Measurements from ENCODE around the gene ZNF431. TPM values are rescaled to one million over a fixed set of nuclear protein-coding genes. Genes with fewer than 3 reads are reported as not detected.

ZNF431 gene
- total and polyA plus RNA-seq, 7 donors = 3.8 to 17.4 (median 8.2) TPM

DNA sequence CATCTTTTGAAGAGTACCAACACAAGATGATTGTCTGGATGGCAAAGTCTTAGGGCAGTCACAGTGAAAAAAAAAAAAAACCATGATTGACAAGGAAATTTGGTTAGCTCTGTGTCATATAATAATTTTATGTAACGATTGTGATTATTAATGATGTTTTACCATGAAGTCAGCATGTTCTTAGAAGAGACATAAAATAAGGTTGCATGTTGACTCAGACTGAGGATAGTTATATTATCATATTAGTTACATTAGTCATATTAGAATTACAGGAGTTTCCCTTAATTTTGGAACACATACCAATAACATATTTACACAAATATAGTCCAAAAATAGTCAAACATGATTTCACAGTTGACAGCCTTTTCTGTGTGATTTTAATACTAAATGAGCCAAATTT is 5.7 kb downstream of the ZNF431 start:
- H3K4me3 ChIP-seq = no peak overlapping the region
- ATAC-seq = no peak
- peaks cover 8% of the 10 kb centered on the region for H3K4me1 ChIP-seq
- peaks cover 4 to 70% of the 10 kb centered on the region in 2 donors for H3K36me3 ChIP-seq (ENCODE audit: insufficient read depth in 1 of 2, low read depth in 1 of 2)
- H3K9me3 ChIP-seq = no peaks in the 10 kb centered on the region
- no peaks in the 10 kb centered on the region for H3K27me3 ChIP-seq (ENCODE audit: insufficient read depth in 3 of 3, low read length in 2 of 3)
- no peak overlapping the region for H3K27ac ChIP-seq
- intact Hi-C loops (cut with DNase I) = loop anchor here in 1 of 2 donors (10.0 kb wide), 1 partner anchor 247 kb away; the partner anchor contains the start of gene ZNF493
- WGBS, 3 donors = 93 to 97% (median 95%) methylated on average over 1 of the region's 1 CpG
- no peak for DNase-seq
- TF ChIP-seq, protein P1, sequence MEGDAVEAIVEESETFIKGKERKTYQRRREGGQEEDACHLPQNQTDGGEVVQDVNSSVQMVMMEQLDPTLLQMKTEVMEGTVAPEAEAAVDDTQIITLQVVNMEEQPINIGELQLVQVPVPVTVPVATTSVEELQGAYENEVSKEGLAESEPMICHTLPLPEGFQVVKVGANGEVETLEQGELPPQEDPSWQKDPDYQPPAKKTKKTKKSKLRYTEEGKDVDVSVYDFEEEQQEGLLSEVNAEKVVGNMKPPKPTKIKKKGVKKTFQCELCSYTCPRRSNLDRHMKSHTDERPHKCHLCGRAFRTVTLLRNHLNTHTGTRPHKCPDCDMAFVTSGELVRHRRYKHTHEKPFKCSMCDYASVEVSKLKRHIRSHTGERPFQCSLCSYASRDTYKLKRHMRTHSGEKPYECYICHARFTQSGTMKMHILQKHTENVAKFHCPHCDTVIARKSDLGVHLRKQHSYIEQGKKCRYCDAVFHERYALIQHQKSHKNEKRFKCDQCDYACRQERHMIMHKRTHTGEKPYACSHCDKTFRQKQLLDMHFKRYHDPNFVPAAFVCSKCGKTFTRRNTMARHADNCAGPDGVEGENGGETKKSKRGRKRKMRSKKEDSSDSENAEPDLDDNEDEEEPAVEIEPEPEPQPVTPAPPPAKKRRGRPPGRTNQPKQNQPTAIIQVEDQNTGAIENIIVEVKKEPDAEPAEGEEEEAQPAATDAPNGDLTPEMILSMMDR (IDR thresholded peaks at IDR 0.05) = no peak

DNA sequence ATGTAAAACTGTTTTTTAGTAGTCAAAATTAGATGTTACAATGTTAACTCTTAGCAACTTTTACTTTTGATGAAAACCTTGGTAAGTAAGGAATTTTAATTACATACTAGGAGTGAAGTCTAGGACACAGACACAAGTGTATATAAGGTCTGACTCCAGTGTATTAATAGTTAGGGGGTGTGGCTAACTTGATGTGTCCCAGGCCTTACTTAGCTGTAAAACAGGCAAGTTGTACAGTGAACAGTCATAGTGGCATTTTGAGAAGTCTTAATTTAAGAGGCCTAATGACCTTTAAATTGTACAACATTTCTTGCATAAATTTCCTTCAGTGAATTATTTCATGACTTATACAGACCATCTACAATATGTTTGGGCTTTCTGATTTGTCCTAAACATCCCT is 6.8 kb downstream of the ZNF431 start:
- no peaks in the 10 kb centered on the region for H3K27me3 ChIP-seq (ENCODE audit: insufficient read depth in 3 of 3, low read length in 2 of 3)
- H3K36me3 ChIP-seq (ENCODE audit: insufficient read depth in 1 of 2, low read depth in 1 of 2) = peaks cover 4 to 77% of the 10 kb centered on the region in 2 donors
- TF ChIP-seq, protein P1 (IDR thresholded peaks at IDR 0.05) = no peak
- DNase-seq (no peak), ATAC-seq (peak in 2 of 4 donors; percentile 66 to 75)
- H3K4me1 ChIP-seq = no peaks in the 10 kb centered on the region
- no peak overlapping the region for H3K27ac ChIP-seq
- intact Hi-C loops (cut with DNase I) = loop anchor here in 1 of 2 donors (10.0 kb wide), 1 partner anchor 246 kb away; the partner anchor contains the start of gene ZNF493
- H3K4me3 ChIP-seq = no peak overlapping the region
- H3K9me3 ChIP-seq = no peaks in the 10 kb centered on the region

DNA sequence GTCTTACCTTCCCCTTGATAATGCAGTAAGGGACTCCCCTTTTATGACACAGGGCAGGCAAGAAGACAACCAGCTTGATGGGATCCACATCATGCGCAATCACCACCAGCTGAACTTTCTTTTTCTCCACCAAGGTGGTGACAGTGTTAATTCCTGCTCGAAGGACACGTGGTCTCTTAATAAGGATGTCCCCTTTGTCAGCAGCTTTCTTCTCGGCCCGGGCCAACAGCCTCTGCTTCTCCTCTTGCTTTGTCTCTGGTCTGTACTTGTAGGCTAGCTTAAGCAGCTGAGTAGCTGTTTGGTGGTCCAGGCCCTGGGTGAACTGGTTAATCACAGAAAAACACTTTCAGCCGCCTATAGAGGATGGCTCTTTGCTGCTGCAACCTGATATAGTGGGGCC is 8.0 kb downstream of the ZNF431 start:
- Histone ChIP-seq H3K27ac (no peak overlapping the region), H3K4me1 (no peaks in the 10 kb centered on the region), H3K4me3 (no peak overlapping the region), H3K9me3 (no peaks in the 10 kb centered on the region), H3K36me3 (ENCODE audit: insufficient read depth in 1 of 2, low read depth in 1 of 2) (peaks cover 4 to 66% of the 10 kb centered on the region in 2 donors), H3K27me3 (ENCODE audit: insufficient read depth in 3 of 3, low read length in 2 of 3) (no peaks in the 10 kb centered on the region)
- intact Hi-C loops (cut with DNase I) = loop anchor here in 1 of 2 donors (10.0 kb wide), 1 partner anchor 245 kb away; the partner anchor contains the start of gene ZNF493
- DNase-seq (no peak), ATAC-seq (no peak)
- WGBS, 3 donors = 96 to 99% (median 98%) methylated on average over 6 of the region's 6 CpGs
- TF ChIP-seq, protein P1 (IDR thresholded peaks at IDR 0.05) = no peak

DNA sequence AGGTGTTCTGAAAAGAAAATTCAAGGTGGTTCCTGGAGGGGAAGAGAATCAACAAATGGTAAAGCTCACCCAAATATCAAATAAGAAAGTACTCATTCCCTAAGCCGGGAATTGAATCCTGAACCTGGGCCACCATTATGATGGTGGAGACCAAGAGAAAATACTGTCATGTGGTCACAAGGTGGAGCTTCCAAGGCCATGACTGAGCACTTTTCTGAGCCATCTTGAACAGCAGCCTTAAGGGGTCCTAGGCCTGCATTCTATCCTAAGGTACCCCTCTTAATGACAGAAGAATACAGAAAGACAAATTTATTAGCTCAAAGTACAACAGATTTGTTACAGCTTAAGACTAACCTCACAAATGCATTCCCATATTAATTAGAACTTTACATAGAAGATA is 9.6 kb downstream of the ZNF431 start:
- no peaks in the 10 kb centered on the region for H3K9me3 ChIP-seq
- H3K4me1 ChIP-seq = no peaks in the 10 kb centered on the region
- DNase-seq (no peak), ATAC-seq (no peak)
- H3K27ac ChIP-seq = no peak overlapping the region
- WGBS, 3 donors = 96 to 100% (median 97%) methylated on average over 1 of the region's 1 CpG
- H3K36me3 ChIP-seq (ENCODE audit: insufficient read depth in 1 of 2, low read depth in 1 of 2) = peaks cover 4 to 50% of the 10 kb centered on the region in 2 donors
- TF ChIP-seq, protein P1 (IDR thresholded peaks at IDR 0.05) = no peak
- H3K4me3 ChIP-seq = no peak overlapping the region
- H3K27me3 ChIP-seq (ENCODE audit: insufficient read depth in 3 of 3, low read length in 2 of 3) = no peaks in the 10 kb centered on the region
- intact Hi-C loops (cut with DNase I) = no loop called here

DNA sequence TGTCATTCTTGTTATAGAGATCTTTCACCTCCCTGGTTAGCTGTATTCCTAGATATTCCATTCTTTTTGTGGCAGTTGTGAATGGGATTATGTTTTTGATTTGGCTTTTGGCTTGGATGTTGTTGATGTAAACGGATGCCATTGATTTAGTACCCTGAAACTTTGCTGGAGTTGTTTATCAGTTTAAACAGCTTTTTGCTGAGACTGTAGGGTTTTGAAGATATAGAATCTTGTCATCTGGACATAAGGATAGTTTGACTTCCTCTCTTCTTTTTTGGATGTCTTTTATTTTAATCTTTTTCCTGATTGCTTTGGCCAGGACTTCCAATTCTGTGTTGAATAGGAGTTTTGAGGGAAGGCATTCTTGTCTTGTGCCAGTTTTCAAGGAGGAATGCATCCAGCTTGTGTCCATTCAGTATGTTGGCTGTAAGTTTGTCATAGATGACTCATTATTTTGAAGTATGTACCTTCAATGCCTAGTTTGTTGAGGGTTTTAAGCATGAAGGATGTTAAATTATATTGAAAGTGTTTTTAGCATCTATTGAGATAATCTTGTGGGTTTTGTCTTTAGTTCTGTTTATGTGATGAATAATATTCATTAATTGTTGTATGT is 16.8 kb downstream of the ZNF431 start:
- intact Hi-C loops (cut with DNase I) = no loop called here
- Histone ChIP-seq H3K36me3 (ENCODE audit: insufficient read depth in 1 of 2, low read depth in 1 of 2) (peaks cover 0 to 10% of the 10 kb centered on the region in 2 donors), H3K9me3 (no peaks in the 10 kb centered on the region), H3K27ac (no peak overlapping the region), H3K27me3 (ENCODE audit: insufficient read depth in 3 of 3, low read length in 2 of 3) (no peaks in the 10 kb centered on the region), H3K4me1 (no peaks in the 10 kb centered on the region), H3K4me3 (no peak overlapping the region)
- no peak for DNase-seq
- WGBS, 3 donors = 62 to 96% (median 93%) methylated on average over 1 of the region's 1 CpG
- TF ChIP-seq, protein P1 (IDR thresholded peaks at IDR 0.05) = no peak
- ATAC-seq = no peak

Data from psoas muscle (tissue), 8 donors.